HG03442 (cell line): Measurements from ENCODE around the gene NF2.

Source experiments
- ATAC-seq: cut with Tn5 transposase; IDR thresholded peaks from one replicate; pipeline ENCODE4 v1.9.1; 2021; ENCODE audit warnings: mild to moderate bottlenecking, moderate library complexity; ENCODE audit not compliant: unreplicated experiment

The NF2 gene

GRCh38 chr22:29629903-29630516 lies 26.6 kb downstream of the NF2 start:
- no peak for ATAC-seq

- no peak for ATAC-seq
Measured at GRCh38 chr22:29630987-29631386, 27.6 kb downstream of the NF2 start.

- no peak for ATAC-seq
Measured at GRCh38 chr22:29631725-29632124, 28.3 kb downstream of the NF2 start.

GRCh38 chr22:29632672-29633071 lies 29.2 kb downstream of the NF2 start:
- no peak for ATAC-seq

GRCh38 chr22:29633514-29634312 lies 30.3 kb downstream of the NF2 start:
- no peak for ATAC-seq

- no peak for ATAC-seq
Measured at GRCh38 chr22:29634847-29635246, 31.4 kb downstream of the NF2 start.

GRCh38 chr22:29635734-29636357 lies 32.4 kb downstream of the NF2 start:
- ATAC-seq, result no peak

- no peak for ATAC-seq
Measured at GRCh38 chr22:29636751-29637150, 33.3 kb downstream of the NF2 start.

- no peak for ATAC-seq
Measured at GRCh38 chr22:29637181-29637580, 33.7 kb downstream of the NF2 start.

GRCh38 chr22:29638678-29639077 lies 35.2 kb downstream of the NF2 start:
- no peak for ATAC-seq

GRCh38 chr22:29639096-29639495 lies 35.7 kb downstream of the NF2 start:
- no peak for ATAC-seq

GRCh38 chr22:29641042-29641699 lies 37.7 kb downstream of the NF2 start:
- no peak for ATAC-seq

GRCh38 chr22:29641700-29642330 lies 38.4 kb downstream of the NF2 start:
- ATAC-seq, result no peak

GRCh38 chr22:29642694-29643093 lies 39.3 kb downstream of the NF2 start:
- ATAC-seq, result no peak

GRCh38 chr22:29647954-29648737 lies 44.7 kb downstream of the NF2 start:
- ATAC-seq, result no peak

GRCh38 chr22:29650370-29650769 lies 46.9 kb downstream of the NF2 start:
- no peak for ATAC-seq

GRCh38 chr22:29651652-29652051 lies 48.2 kb downstream of the NF2 start:
- no peak for ATAC-seq

GRCh38 chr22:29654420-29654819 lies 51.0 kb downstream of the NF2 start:
- no peak for ATAC-seq

GRCh38 chr22:29654882-29655281 lies 51.4 kb downstream of the NF2 start:
- ATAC-seq, result no peak

GRCh38 chr22:29658176-29658575 lies 54.7 kb downstream of the NF2 start:
- ATAC-seq, result no peak
